Activated naive CD4-positive, alpha-beta T cell treated with Interleukin-2 at 50 U/mL for 16 hours (primary cell): Measurements from ENCODE around the gene WIPI1.

Source experiments
- DNase-seq: peaks from one replicate; pipeline ENCODE4 v3.0.0-alpha.2; 2020

Gene WIPI1

GRCh38 chr17:68460146-68460545, 2.9 kb upstream of the WIPI1 start:
- DNase-seq = no peak

GRCh38 chr17:68459037-68459639, 1.8 kb upstream of the WIPI1 start:
- no peak for DNase-seq

GRCh38 chr17:68458260-68459036, 1.2 kb upstream of the WIPI1 start:
- no peak for DNase-seq

GRCh38 chr17:68457539-68458259, 403 bp upstream of the WIPI1 start:
- peak; percentile 99 for DNase-seq

GRCh38 chr17:68456339-68457167, 743 bp downstream of the WIPI1 start:
- DNase-seq = no peak

DNA sequence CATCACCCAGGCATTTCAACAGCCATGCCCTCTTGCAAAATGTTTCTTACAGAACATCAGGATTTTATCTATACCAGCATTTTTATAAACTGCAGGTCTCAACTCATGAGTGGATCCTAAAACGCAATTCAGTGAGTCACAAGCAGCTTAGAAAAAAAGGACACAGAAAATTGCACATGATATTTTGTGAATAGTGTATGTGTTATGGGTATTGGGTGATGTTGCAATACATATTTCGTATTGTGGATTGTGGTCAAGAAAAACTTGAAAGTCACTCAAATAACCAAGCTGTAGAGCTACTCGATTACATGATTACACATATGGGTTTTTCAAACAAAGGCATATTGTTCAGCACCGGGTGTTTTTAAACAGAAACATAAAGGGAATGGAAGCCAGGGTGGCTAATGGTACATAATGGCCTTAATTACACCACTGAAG, 1.4 kb downstream of the WIPI1 start:
- DNase-seq = no peak

DNA sequence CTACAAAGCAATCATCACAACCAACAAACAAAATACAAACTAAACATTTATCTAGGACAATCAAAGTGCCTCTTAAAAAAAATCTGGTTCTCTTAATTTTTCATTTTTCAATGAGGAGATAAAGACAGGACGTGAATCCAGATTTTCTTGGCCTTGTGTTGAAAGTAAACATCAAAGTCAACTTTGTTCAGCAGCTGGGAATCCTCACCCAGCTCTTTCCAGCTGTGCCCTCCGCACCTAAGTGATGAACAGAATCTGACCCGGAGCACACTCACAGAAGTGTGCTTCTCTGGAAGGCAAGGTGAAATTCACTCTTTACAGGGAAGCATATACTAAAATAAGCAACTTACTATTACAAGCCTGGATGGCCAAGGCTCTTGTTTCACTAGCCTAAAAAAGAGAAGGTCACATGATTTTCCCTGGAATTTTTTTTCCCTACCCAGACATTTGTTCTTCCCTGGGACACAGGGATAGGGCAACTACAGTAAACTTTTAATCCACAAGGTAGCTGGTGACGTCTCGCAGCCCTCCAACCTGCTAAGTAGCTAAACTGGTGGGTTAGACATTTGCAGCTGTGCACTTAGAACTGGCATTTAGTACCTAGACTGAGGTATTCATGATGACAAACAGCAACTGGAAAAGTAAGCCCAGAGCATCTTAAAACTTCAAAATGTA, 3.2 kb downstream of the WIPI1 start:
- no peak for DNase-seq

GRCh38 chr17:68452724-68453290, 4.5 kb downstream of the WIPI1 start:
- DNase-seq = no peak

- no peak for DNase-seq
These were observed 5.5 kb downstream of the WIPI1 start for GRCh38 chr17:68451670-68452354.

DNA sequence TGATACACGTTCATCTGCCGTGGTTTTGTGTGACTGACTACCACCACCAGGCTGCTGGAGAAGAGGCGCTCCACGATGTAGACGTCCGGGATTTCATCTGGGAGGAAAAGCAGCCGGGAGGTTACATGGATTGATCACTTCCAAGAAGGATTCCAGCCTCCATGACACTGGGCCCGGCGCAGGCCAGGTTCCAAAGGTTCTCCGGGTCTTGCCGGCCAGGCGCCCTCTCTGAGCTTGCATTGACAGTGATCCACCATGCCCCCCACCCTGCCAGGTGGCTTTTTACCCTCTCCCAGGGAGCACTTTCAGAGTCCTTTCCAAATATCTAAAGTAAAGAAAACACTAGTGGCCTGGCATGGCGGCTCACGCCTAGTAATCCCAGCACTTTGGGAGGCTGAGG, 6.5 kb downstream of the WIPI1 start:
- DNase-seq = no peak

DNA sequence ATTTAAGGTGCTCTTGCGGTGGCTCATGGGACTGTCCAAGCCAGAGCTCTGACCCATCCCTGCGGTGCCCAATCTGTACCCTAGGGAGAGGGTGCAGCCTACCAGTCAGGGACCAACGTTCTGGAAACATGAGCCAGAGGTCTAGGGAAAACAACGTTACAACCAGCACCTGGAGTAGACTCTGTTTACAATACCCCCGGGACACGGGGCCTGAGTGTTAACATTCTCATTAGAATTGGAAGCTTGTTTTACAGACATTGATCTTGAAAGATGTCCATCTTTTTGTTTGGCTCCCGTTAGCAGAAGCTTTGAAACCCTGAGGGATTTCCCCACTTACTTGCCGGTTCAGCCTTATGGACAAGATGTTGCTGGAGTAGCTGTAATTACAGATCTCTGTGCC, 6.9 kb downstream of the WIPI1 start:
- no peak for DNase-seq

DNA sequence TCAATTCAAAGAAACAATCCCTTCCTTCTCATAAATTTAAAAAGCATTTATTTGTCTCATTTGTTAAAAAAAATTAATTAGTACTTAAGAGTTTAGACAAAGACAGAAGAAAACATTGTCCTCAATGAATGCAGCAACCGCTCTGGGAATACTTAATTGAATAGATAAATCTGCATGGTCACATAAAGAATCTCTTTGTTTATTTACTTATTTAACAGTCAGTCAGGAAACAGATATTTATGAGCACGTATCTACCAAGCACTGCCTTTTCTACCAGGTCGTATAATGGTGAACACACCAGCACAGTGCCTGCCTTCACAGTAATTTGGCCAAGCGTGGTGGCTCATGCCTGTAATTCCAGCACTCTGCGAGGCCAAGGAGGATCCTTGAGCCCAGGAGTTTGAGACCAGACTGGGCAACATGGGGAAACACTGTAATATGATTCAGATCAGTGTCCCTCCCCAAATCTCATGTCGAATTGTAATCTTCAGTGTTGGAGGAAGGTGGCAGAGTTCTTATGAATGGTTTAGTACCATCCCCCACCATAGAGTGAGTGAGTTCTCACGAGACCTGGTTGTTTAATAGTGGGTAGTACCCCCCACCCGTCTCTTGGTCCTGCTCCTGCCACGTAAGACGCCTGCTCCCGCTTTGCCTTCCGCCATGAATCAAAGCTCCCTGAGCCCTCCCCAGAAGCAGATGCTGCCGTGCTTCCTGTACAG, 8.1 kb downstream of the WIPI1 start:
- DNase-seq = no peak

- DNase-seq = no peak
These were observed 10.7 kb downstream of the WIPI1 start for GRCh38 chr17:68446626-68447041.

DNA sequence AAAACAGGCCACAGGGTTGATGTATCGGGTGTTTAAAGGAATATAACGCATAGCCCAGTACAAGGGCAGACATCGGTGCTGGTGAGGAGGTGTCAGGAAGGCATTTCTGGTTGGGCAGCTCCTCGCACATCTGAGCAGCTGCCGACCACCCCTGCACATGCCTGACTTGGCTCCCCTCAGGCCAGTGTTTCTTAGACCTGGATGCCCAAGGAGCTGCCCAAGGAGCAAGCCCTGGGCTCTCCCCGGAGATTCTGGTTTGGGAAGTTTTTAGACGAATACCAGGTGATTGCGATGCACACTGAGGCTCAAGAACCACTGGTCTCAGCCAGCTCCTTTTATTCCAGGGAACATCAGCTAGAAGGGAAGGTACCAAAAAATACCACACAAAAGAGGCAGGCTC, 11.6 kb downstream of the WIPI1 start:
- DNase-seq = no peak

DNA sequence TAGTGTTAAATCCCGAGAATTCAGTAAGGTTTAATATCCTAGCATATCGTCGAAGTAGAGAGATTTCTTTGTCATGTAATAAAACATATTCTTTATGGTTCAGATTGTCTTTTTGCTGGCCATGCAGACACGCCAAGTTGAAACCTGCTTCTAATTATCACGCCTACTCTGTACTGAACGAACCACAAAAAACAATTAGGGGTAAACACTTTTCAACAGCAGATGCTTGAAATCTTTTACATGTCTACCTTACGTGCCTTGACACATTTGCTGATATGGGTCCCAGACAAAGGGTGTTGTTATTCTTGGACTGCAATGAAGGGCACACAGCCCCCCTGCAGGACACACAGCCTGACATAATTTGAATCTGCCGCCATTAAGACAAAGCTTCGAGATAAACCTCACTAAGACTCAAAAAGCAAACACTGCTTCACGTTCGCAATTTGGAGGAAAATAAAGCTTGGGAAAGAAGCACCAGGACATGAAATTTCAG, 13.3 kb downstream of the WIPI1 start:
- no peak for DNase-seq

DNA sequence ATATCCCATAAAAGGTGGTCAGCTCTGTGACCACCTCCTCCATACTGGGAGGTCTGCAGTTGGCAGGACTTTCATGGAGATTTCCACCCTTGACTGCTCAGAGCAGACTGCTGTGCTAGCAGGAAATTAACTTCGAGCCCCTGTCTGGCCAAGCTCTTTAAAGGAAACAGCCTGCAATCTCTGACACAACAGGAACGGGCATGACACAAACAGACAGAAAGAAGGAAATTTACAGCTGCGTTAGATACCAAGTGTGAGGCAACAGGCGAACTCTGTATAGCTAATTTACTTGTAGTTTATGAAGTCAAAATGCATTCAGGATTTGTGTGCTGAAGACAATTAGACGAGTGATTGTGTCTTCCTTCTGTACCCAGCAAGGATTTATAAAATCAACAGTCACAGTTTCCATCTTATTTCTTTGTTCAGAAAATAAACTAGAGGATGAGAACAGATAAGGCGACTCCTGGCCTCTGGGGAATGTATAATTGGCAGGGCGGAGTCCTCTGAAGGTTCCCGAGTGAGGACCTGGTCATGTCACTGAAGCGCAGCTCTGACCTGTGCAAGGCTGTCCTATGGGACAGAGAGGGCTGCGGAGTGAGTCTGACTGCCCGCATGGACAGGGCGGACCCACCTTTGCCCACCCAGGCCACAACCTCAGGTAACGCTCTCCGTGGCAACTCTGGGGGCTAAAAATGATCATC, 16.1 kb downstream of the WIPI1 start:
- no peak for DNase-seq

DNA sequence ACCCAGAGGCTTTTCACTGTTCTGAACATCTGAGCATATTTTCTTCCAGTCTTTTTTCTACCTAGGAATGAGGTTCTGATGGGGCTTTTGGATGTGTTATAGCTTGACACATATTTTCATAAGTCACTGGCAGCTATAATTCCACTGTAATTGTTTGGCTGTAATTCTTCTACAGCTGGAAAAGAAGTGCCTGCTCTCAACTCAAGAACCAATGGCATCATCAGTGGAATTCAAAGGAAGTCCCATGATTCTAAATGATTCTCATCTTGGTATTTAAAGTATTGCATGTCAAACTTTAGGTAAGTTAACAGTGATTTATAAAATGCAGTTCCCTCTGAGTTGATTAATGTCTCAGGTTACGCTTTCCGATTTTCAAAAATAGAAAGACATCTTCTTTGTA, 16.8 kb downstream of the WIPI1 start:
- DNase-seq = no peak

GRCh38 chr17:68439656-68440290, 17.5 kb downstream of the WIPI1 start:
- no peak for DNase-seq
